GM18519 (cell line): Measurements from ENCODE around the gene CRNN.

Experiments
- ATAC-seq: cut with Tn5 transposase; IDR thresholded peaks from one replicate; pipeline ENCODE4 v1.9.1; 2021; ENCODE audit warnings: mild to moderate bottlenecking, moderate library complexity; ENCODE audit not compliant: unreplicated experiment, low FRiP score

Gene CRNN

GRCh38 chr1:152426731-152427130 lies 12.7 kb upstream of the CRNN start:
- ATAC-seq = no peak

GRCh38 chr1:152419917-152420316 lies 5.9 kb upstream of the CRNN start:
- no peak for ATAC-seq

GRCh38 chr1:152415454-152416227 lies 1.6 kb upstream of the CRNN start:
- ATAC-seq = no peak

DNA sequence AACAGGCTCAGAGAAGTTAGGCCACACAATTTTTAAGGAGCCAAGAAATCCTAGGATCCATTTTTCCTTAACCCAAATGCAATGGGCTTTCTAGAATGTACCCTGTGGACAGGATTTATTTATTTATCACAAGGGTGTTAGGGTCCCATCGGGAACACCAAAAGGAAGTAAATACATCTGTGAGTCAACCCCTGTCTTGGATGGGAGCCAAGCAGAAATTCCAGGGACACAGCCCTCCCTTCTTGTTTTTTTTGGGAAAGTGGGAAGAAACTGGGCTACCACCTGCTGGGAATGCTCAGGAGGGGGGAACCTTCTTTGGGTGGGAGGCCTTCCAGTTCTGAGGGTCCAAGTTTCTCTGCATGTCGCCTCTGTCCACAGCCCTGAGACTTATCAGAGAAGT lies 1.3 kb downstream of the CRNN start:
- ATAC-seq = no peak

- ATAC-seq = no peak
These were observed 2.9 kb downstream of the CRNN start for GRCh38 chr1:152411134-152411533.

DNA sequence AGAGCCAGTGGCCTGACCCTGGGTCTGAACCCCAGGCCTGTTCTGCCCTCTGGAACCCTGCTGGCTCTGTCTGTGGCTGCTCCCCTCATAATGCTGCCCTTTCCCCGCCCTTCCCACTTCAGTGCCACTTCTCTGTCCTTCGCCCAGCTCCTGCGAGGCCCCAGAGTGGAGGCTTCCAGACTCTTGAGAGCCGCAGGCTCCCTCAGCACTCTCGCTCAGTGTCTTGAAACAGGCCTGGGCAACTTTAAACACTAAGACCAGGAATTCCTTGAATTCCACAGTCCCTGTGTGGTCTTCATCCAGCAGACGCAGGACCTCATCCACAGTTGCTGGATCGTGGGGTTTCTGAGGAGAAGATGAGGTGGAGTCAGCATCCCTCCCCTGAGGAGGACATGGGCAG lies 3.5 kb downstream of the CRNN start:
- ATAC-seq = no peak

GRCh38 chr1:152410028-152410427 lies 4.0 kb downstream of the CRNN start:
- no peak for ATAC-seq

GRCh38 chr1:152408664-152409063 lies 5.4 kb downstream of the CRNN start:
- ATAC-seq = no peak

GRCh38 chr1:152398812-152399698 lies 15.0 kb downstream of the CRNN start:
- ATAC-seq = no peak

DNA sequence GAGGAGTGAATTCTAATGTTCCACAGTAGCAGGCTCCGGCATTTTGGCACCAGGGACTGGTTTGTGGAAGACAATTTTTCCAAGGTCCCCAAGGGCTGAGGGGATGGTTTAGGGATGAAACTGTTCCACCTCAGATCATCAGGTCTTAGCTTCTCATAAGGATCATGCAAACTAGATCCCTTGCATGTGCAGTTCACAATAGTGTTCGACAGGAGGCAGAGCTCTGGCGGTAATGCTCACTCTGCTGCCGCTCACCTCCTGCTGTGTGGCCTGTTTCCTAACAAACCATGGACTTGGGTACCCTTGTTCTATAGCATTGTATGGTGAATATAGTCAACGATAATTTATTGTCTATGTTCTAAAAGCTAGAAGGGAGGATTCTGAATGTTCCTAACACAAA lies 16.6 kb downstream of the CRNN start:
- ATAC-seq = no peak

GRCh38 chr1:152394151-152394550 lies 19.9 kb downstream of the CRNN start:
- no peak for ATAC-seq

- ATAC-seq = no peak
These were observed 21.2 kb downstream of the CRNN start for GRCh38 chr1:152392909-152393308.

DNA sequence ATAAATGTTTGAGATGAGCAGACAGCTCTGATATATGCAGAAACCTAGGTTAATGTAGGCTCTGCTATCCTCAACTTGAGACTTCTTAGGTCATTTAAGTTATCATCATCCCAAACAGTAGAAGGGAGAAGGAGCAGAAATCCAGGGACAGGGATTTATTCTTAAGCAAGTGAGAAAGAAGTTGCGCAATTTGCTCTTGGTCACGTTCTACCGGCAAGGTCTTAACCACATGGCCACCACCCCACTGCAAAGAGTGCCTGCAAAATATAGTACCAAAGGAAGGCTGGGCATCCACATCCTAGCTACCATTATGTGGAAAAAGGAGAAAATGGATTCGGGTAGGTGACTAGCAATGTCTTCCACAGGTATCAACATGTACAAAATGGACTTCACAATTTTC lies 25.2 kb downstream of the CRNN start:
- ATAC-seq = no peak

- ATAC-seq = no peak
These were observed 27.1 kb downstream of the CRNN start for GRCh38 chr1:152386940-152387339.

- ATAC-seq = no peak
These were observed 33.1 kb downstream of the CRNN start for GRCh38 chr1:152380932-152381331.

GRCh38 chr1:152374451-152374850 lies 39.6 kb downstream of the CRNN start:
- ATAC-seq = no peak

DNA sequence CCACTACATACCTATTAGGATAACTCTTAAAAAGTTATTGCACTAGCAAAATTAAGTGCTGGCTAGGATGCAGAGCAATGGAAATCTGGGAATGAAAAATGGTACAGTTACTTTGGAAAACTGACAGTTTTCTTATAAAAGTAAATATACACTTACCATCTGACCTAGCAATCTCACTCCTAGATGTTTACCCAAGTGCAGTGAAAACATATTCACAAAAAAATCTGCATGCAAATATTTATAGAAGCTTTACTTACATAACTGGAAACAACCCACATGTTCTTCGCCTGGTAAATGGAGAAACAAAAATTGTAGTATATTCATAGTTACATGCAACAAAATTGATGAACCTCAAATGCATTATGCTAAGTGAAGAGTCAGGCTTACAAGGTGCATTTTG lies 41.4 kb downstream of the CRNN start:
- no peak for ATAC-seq

DNA sequence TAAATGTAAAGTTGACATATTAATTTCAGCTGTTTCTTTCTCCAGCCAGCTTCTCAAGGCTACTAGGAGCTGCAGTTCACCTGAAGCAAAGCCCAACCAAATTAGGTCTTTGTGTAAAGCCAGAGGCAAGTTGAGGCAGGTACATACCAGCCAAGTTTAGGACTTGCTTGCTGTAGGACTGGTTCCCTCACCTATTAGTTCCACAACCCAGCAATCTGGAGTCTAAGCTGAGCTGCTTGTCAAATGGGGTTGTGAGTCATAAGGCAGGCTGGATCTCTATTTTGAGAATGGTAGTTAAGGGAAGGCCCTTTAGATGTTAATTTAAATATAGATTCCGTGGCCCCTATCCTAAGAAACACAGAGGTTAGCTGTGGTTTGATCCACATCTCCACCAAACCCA lies 46.6 kb downstream of the CRNN start:
- no peak for ATAC-seq

DNA sequence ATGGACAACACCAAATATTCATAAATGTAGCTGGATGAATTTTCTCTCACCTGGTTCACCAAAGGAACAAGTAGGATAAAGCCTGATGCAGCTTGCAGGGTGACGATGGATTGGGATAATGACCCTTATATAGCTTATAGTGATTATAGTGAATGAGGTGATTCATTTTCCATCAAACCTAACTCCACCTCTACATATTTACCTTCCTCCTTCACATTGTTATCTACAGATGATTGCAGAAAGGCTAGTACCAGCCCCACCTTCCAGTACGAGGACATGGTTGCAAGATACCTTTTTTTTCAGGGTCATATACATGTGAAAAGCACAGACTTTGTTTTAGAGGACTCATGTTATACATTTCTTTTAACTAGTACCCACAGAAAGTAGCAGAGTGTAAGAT lies 54.2 kb downstream of the CRNN start, which contains the start of gene FLG2:
FLG2 (minus strand) TSS at position 101 of the 400 bp plus-strand sequence. CDS start 1,122 bp downstream, outside the sequence.
- ATAC-seq = no peak
